Stomach smooth muscle (tissue), 2 donors: ENCODE data around the gene PANX2.

Experiments
- H3K27ac ChIP-seq: one replicate; pipeline ENCODE4 v1.7.0; 2013; ENCODE audit warnings: mild to moderate bottlenecking, low read length, inconsistent platforms
- H3K27me3 ChIP-seq, 2 donors: one replicate each; pipeline ENCODE4 v1.7.0; 2013; ENCODE audit warnings: low read length in 2 of 2; ENCODE audit not compliant: insufficient read depth in 2 of 2, control insufficient read depth in 1 of 2
- H3K36me3 ChIP-seq, 2 donors: one replicate each; pipeline ENCODE4 v1.7.0; 2013; ENCODE audit warnings: low read length in 2 of 2; ENCODE audit not compliant: control insufficient read depth in 2 of 2, insufficient read depth in 2 of 2
- H3K4me1 ChIP-seq: one replicate; pipeline ENCODE4 v1.7.0; 2013; ENCODE audit warnings: low read length; ENCODE audit not compliant: control insufficient read depth, insufficient read depth
- H3K4me3 ChIP-seq, 2 donors: one replicate each; pipeline ENCODE4 v1.7.0; 2013; ENCODE audit warnings: low read length in 2 of 2
- H3K9ac ChIP-seq, 2 donors: one replicate each; pipeline ENCODE4 v1.7.0; 2013; ENCODE audit warnings: low read length in 2 of 2, mild to moderate bottlenecking in 1 of 2
- H3K9me3 ChIP-seq, 2 donors: one replicate each; pipeline ENCODE4 v1.7.0; 2013; ENCODE audit warnings: low read length in 2 of 2; ENCODE audit not compliant: control insufficient read depth in 2 of 2
- donor health status: healthy.
- donor health status: Pancreatic carcinoma.

Gene PANX2

GRCh38 chr22:50229370-50229769, 58.8 kb downstream of the PANX2 start:
- Histone ChIP-seq H3K9ac (no peak overlapping the region), H3K27ac (no peak overlapping the region), H3K36me3 (peaks cover 22 to 27% of the 10 kb centered on the region in 2 donors), H3K27me3 (no peaks in the 10 kb centered on the region), H3K4me1 (no peaks in the 10 kb centered on the region), H3K4me3 (no peak overlapping the region), H3K9me3 (no peaks in the 10 kb centered on the region)
